ENCODE data around the gene ZNF737. TPM values are rescaled to one million over a fixed set of nuclear protein-coding genes. Genes with fewer than 3 reads are reported as not detected.
"Not testable (repeated sequence)": the region's sequence is repeated elsewhere in the genome, so short reads cannot be mapped to it uniquely, and the experiment has no call there.

Gene ZNF737
- total and polyA plus RNA-seq, 2 donors from 2014 or later: 6.8 to 22.7 TPM

GRCh38 chr19:20611866-20612265 lies 46.3 kb upstream of the ZNF737 start:
- DNase-seq (no peak), FAIRE-seq (no peak)
- no peak overlapping the region for H3K9ac ChIP-seq (ENCODE audit: low read length in 3 of 3)
- TF ChIP-seq CTCF (IDR thresholded peaks at IDR 0.05; ENCODE audit: borderline replicate concordance, extremely low read depth, insufficient read depth): no peak
- H3K27me3 ChIP-seq (ENCODE audit: control insufficient read depth, insufficient read depth, low read length): no peaks in the 10 kb centered on the region
- H3K9me3 ChIP-seq (ENCODE audit: control insufficient read depth in 2 of 3, insufficient read depth in 1 of 3, low read length in 3 of 3): peaks cover 0 to 15% (median 0%) of the 10 kb centered on the region in 3 donors
- no peak overlapping the region for H3K4me3 ChIP-seq (ENCODE audit: low read length in 3 of 3)
- H3K27ac ChIP-seq (ENCODE audit: low read depth in 2 of 2, low read length in 2 of 2): no peak overlapping the region
- no peaks in the 10 kb centered on the region for H3K4me1 ChIP-seq (ENCODE audit: control insufficient read depth in 2 of 3, insufficient read depth in 2 of 3, low read depth in 1 of 3, low read length in 3 of 3)
- H3K36me3 ChIP-seq (ENCODE audit: control insufficient read depth in 2 of 3, insufficient read depth in 3 of 3, low read length in 3 of 3): no peaks in the 10 kb centered on the region
- intact Hi-C loops (cut with DNase I): no loop called here

GRCh38 chr19:20607943-20608342 lies 42.4 kb upstream of the ZNF737 start:
- no peak for TF ChIP-seq CTCF (IDR thresholded peaks at IDR 0.05; ENCODE audit: borderline replicate concordance, extremely low read depth, insufficient read depth)
- no peak overlapping the region for H3K27ac ChIP-seq (ENCODE audit: low read depth in 2 of 2, low read length in 2 of 2)
- H3K9me3 ChIP-seq (ENCODE audit: control insufficient read depth in 2 of 3, insufficient read depth in 1 of 3, low read length in 3 of 3): peaks cover 0 to 19% (median 0%) of the 10 kb centered on the region in 3 donors
- H3K9ac ChIP-seq (ENCODE audit: low read length in 3 of 3): no peak overlapping the region
- H3K4me1 ChIP-seq (ENCODE audit: control insufficient read depth in 2 of 3, insufficient read depth in 2 of 3, low read depth in 1 of 3, low read length in 3 of 3): no peaks in the 10 kb centered on the region
- FAIRE-seq (no peak), DNase-seq (no peak)
- intact Hi-C loops (cut with DNase I): no loop called here
- H3K4me3 ChIP-seq (ENCODE audit: low read length in 3 of 3): no peak overlapping the region
- no peaks in the 10 kb centered on the region for H3K36me3 ChIP-seq (ENCODE audit: control insufficient read depth in 2 of 3, insufficient read depth in 3 of 3, low read length in 3 of 3)
- no peaks in the 10 kb centered on the region for H3K27me3 ChIP-seq (ENCODE audit: control insufficient read depth, insufficient read depth, low read length)

GRCh38 chr19:20558571-20558970 lies 7.0 kb downstream of the ZNF737 start:
- peaks cover 0 to 2% (median 0%) of the 10 kb centered on the region in 3 donors for H3K36me3 ChIP-seq (ENCODE audit: control insufficient read depth in 2 of 3, insufficient read depth in 3 of 3, low read length in 3 of 3)
- H3K27ac ChIP-seq (ENCODE audit: low read depth in 2 of 2, low read length in 2 of 2): no peak overlapping the region
- H3K9ac ChIP-seq (ENCODE audit: low read length in 3 of 3): no peak overlapping the region
- no peaks in the 10 kb centered on the region for H3K4me1 ChIP-seq (ENCODE audit: control insufficient read depth in 2 of 3, insufficient read depth in 2 of 3, low read depth in 1 of 3, low read length in 3 of 3)
- TF ChIP-seq CTCF (IDR thresholded peaks at IDR 0.05; ENCODE audit: borderline replicate concordance, extremely low read depth, insufficient read depth): no peak
- no peak for FAIRE-seq
- H3K4me3 ChIP-seq (ENCODE audit: low read length in 3 of 3): no peak overlapping the region
- DNase-seq: no peak
- H3K9me3 ChIP-seq (ENCODE audit: control insufficient read depth in 2 of 3, insufficient read depth in 1 of 3, low read length in 3 of 3): peaks cover 2 to 24% (median 5%) of the 10 kb centered on the region in 3 donors
- intact Hi-C loops (cut with DNase I): no loop called here
- no peaks in the 10 kb centered on the region for H3K27me3 ChIP-seq (ENCODE audit: control insufficient read depth, insufficient read depth, low read length)

GRCh38 chr19:20558011-20558410 lies 7.6 kb downstream of the ZNF737 start:
- H3K9ac ChIP-seq (ENCODE audit: low read length in 3 of 3): no peak overlapping the region
- intact Hi-C loops (cut with DNase I): no loop called here
- FAIRE-seq (no peak), DNase-seq (no peak)
- H3K27ac ChIP-seq (ENCODE audit: low read depth in 2 of 2, low read length in 2 of 2): no peak overlapping the region
- H3K4me1 ChIP-seq (ENCODE audit: control insufficient read depth in 2 of 3, insufficient read depth in 2 of 3, low read depth in 1 of 3, low read length in 3 of 3): no peaks in the 10 kb centered on the region
- peaks cover 0 to 4% (median 2%) of the 10 kb centered on the region in 3 donors for H3K36me3 ChIP-seq (ENCODE audit: control insufficient read depth in 2 of 3, insufficient read depth in 3 of 3, low read length in 3 of 3)
- H3K9me3 ChIP-seq (ENCODE audit: control insufficient read depth in 2 of 3, insufficient read depth in 1 of 3, low read length in 3 of 3): peaks cover 2 to 26% (median 5%) of the 10 kb centered on the region in 3 donors
- TF ChIP-seq CTCF (IDR thresholded peaks at IDR 0.05; ENCODE audit: borderline replicate concordance, extremely low read depth, insufficient read depth): peak; percentile 29
- H3K4me3 ChIP-seq (ENCODE audit: low read length in 3 of 3): no peak overlapping the region
- H3K27me3 ChIP-seq (ENCODE audit: control insufficient read depth, insufficient read depth, low read length): no peaks in the 10 kb centered on the region

GRCh38 chr19:20544667-20545333 lies 20.8 kb downstream of the ZNF737 start:
- Histone ChIP-seq H3K4me3 (ENCODE audit: low read length in 3 of 3) (peak overlapping the region in 2 of 3 donors; percentile 25 to 45), H3K9me3 (ENCODE audit: control insufficient read depth in 2 of 3, insufficient read depth in 1 of 3, low read length in 3 of 3) (peaks cover 15 to 84% (median 52%) of the 10 kb centered on the region in 3 donors), H3K36me3 (ENCODE audit: control insufficient read depth in 2 of 3, insufficient read depth in 3 of 3, low read length in 3 of 3) (peaks cover 17 to 52% (median 21%) of the 10 kb centered on the region in 3 donors)
- H3K9ac ChIP-seq (ENCODE audit: low read length in 3 of 3); H3K27me3 ChIP-seq (ENCODE audit: control insufficient read depth, insufficient read depth, low read length); intact Hi-C loops (cut with DNase I); FAIRE-seq; H3K27ac ChIP-seq (ENCODE audit: low read depth in 2 of 2, low read length in 2 of 2); DNase-seq; H3K4me1 ChIP-seq (ENCODE audit: control insufficient read depth in 2 of 3, insufficient read depth in 2 of 3, low read depth in 1 of 3, low read length in 3 of 3): not testable (repeated sequence)
